Astrocyte of the spinal cord (primary cell): ENCODE results near the gene CNOT8.

Source experiments
- DNase-seq: peaks from one replicate; pipeline ENCODE4 v3.0.0; 2011; ENCODE audit warnings: low read depth, low spot score
- H3K4me3 ChIP-seq: 2 replicates; pipeline ENCODE4 v1.5.1; 2011; ENCODE audit warnings: low read depth, mild to moderate bottlenecking, low read length, moderate library complexity
- in situ Hi-C: cut with HindIII; loops from 2 replicates; pipeline ENCODE4 v1.10.0; 2017; ENCODE audit warnings: low sequenced_read_pairs
- TF ChIP-seq, protein P1 (sequence below): IDR thresholded peaks from 2 replicates; pipeline ENCODE4 v1.5.1; 2012; ENCODE audit warnings: low read depth, mild to moderate bottlenecking, low read length, inconsistent platforms

Gene CNOT8

GRCh38 chr5:154823605-154824004, 34.8 kb upstream of the CNOT8 start:
- in situ Hi-C loops, result no loop called here
- DNase-seq, result no peak
- TF ChIP-seq, protein P1, sequence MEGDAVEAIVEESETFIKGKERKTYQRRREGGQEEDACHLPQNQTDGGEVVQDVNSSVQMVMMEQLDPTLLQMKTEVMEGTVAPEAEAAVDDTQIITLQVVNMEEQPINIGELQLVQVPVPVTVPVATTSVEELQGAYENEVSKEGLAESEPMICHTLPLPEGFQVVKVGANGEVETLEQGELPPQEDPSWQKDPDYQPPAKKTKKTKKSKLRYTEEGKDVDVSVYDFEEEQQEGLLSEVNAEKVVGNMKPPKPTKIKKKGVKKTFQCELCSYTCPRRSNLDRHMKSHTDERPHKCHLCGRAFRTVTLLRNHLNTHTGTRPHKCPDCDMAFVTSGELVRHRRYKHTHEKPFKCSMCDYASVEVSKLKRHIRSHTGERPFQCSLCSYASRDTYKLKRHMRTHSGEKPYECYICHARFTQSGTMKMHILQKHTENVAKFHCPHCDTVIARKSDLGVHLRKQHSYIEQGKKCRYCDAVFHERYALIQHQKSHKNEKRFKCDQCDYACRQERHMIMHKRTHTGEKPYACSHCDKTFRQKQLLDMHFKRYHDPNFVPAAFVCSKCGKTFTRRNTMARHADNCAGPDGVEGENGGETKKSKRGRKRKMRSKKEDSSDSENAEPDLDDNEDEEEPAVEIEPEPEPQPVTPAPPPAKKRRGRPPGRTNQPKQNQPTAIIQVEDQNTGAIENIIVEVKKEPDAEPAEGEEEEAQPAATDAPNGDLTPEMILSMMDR, result no peak
- H3K4me3 ChIP-seq, result no peak overlapping the region

GRCh38 chr5:154824070-154824469, 34.4 kb upstream of the CNOT8 start:
- no peak for DNase-seq
- TF ChIP-seq, protein P1, result no peak
- in situ Hi-C loops, result no loop called here
- no peak overlapping the region for H3K4me3 ChIP-seq

- no peak overlapping the region for H3K4me3 ChIP-seq
- no peak for DNase-seq
- in situ Hi-C loops, result no loop called here
- TF ChIP-seq, protein P1, result no peak
These were observed 29.2 kb upstream of the CNOT8 start for GRCh38 chr5:154829181-154829588.

DNA sequence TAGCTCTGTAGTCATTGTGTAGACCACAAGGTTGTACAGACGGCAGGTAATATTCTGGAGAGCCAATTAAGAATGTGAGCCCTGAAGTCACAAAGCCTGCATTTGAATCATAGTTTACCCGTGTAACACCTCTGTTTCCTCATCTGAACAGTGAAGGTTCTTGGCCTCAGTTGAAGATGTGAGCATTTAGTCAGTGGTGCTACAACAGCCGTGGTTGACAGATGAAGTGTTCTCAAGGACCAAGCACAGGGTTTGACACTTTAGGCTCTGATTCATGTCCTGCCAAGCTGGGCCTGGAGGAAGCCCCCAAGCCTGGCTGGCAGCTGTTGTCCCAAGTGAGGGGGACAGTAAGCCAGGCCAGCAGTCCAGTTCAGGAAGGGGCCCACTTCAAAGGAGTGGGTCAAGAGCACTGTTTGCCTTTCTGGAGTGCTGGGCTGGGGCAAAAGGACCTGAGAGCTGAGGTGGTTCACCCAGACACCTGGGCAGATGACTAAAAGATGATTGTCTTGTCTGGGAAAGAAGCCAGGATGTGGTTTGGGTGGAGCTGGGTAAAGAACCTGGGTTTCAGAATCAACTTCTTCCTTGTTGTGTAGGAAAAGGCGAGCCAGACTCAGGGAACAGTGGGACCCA, 28.7 kb upstream of the CNOT8 start:
- DNase-seq, result peak; percentile 24
- in situ Hi-C loops, result no loop called here
- no peak overlapping the region for H3K4me3 ChIP-seq
- TF ChIP-seq, protein P1, result no peak

GRCh38 chr5:154830219-154830595, 28.2 kb upstream of the CNOT8 start:
- in situ Hi-C loops, result no loop called here
- TF ChIP-seq, protein P1, result no peak
- DNase-seq, result no peak
- H3K4me3 ChIP-seq, result no peak overlapping the region

GRCh38 chr5:154830596-154830995, 27.8 kb upstream of the CNOT8 start:
- TF ChIP-seq, protein P1, result no peak
- DNase-seq, result no peak
- in situ Hi-C loops, result no loop called here
- H3K4me3 ChIP-seq, result no peak overlapping the region
